Stimulated activated naive CD4-positive, alpha-beta T cell (primary cell): ENCODE measurements around the gene ZFC3H1.

Experiments
- DNase-seq, 6 experiments: peaks; one replicate each; lab custom pipeline; 2025; lab: John Stamatoyannopoulos, UW

The ZFC3H1 gene

GRCh38 chr12:71639341-71639760 is 24.3 kb downstream of the ZFC3H1 start:
- no peak for DNase-seq

- no peak for DNase-seq
Measured at GRCh38 chr12:71638499-71638898, 25.1 kb downstream of the ZFC3H1 start.

- DNase-seq = peak in 3 of 6 experiments; percentile 29 to 70 (median 66)
Measured at GRCh38 chr12:71636704-71637115, 26.9 kb downstream of the ZFC3H1 start.

- no peak for DNase-seq
Measured at GRCh38 chr12:71627438-71628002, 36.1 kb downstream of the ZFC3H1 start.

GRCh38 chr12:71626768-71627167 is 36.9 kb downstream of the ZFC3H1 start:
- DNase-seq = no peak

- no peak for DNase-seq
Measured at GRCh38 chr12:71626098-71626497, 37.5 kb downstream of the ZFC3H1 start.

- no peak for DNase-seq
Measured at GRCh38 chr12:71625476-71625875, 38.2 kb downstream of the ZFC3H1 start.

- no peak for DNase-seq
Measured at GRCh38 chr12:71621938-71622337, 41.7 kb downstream of the ZFC3H1 start.

GRCh38 chr12:71610031-71610795 is 53.4 kb downstream of the ZFC3H1 start:
- peak in 2 of 6 experiments; percentile 42 to 62 for DNase-seq

- DNase-seq = no peak
Measured at GRCh38 chr12:71607494-71608330, 55.9 kb downstream of the ZFC3H1 start.

GRCh38 chr12:71605039-71605438 is 58.6 kb downstream of the ZFC3H1 start:
- no peak for DNase-seq

GRCh38 chr12:71602761-71603577 is 60.7 kb downstream of the ZFC3H1 start:
- no peak for DNase-seq

- no peak for DNase-seq
Measured at GRCh38 chr12:71601546-71601945, 62.1 kb downstream of the ZFC3H1 start.

GRCh38 chr12:71599210-71599609 is 64.4 kb downstream of the ZFC3H1 start:
- no peak for DNase-seq

- DNase-seq = no peak
Measured at GRCh38 chr12:71594214-71594948, 69.3 kb downstream of the ZFC3H1 start.

GRCh38 chr12:71592841-71593240 is 70.8 kb downstream of the ZFC3H1 start:
- no peak for DNase-seq

- no peak for DNase-seq
Measured at GRCh38 chr12:71591601-71592000, 72.0 kb downstream of the ZFC3H1 start.

GRCh38 chr12:71589478-71589881 is 74.2 kb downstream of the ZFC3H1 start:
- no peak for DNase-seq

- DNase-seq = no peak
Measured at GRCh38 chr12:71587012-71587411, 76.6 kb downstream of the ZFC3H1 start.

- DNase-seq = no peak
Measured at GRCh38 chr12:71585218-71585617, 78.4 kb downstream of the ZFC3H1 start.

GRCh38 chr12:71584356-71584755 is 79.3 kb downstream of the ZFC3H1 start:
- no peak for DNase-seq
